GM19463 (cell line): Measurements from ENCODE around the gene FOXC1.

ENCODE experiments used
- ATAC-seq: cut with Tn5 transposase; IDR thresholded peaks from one replicate; pipeline ENCODE4 v1.9.1; 2021; ENCODE audit warnings: mild to moderate bottlenecking, moderate library complexity; ENCODE audit not compliant: unreplicated experiment

The FOXC1 gene

GRCh38 chr6:1584146-1584545, 25.6 kb upstream of the FOXC1 start:
- ATAC-seq = no peak

GRCh38 chr6:1584996-1585668, 24.6 kb upstream of the FOXC1 start:
- ATAC-seq = no peak

- ATAC-seq = no peak
Measured at GRCh38 chr6:1585669-1586049, 24.1 kb upstream of the FOXC1 start.

GRCh38 chr6:1586256-1586655, 23.5 kb upstream of the FOXC1 start:
- ATAC-seq = no peak

GRCh38 chr6:1586861-1587450, 22.8 kb upstream of the FOXC1 start:
- no peak for ATAC-seq

GRCh38 chr6:1587546-1587945, 22.2 kb upstream of the FOXC1 start:
- no peak for ATAC-seq

- no peak for ATAC-seq
Measured at GRCh38 chr6:1587977-1588376, 21.7 kb upstream of the FOXC1 start.

- no peak for ATAC-seq
Measured at GRCh38 chr6:1589208-1589607, 20.5 kb upstream of the FOXC1 start.

- no peak for ATAC-seq
Measured at GRCh38 chr6:1590580-1590979, 19.1 kb upstream of the FOXC1 start.

GRCh38 chr6:1591243-1591642, 18.5 kb upstream of the FOXC1 start:
- ATAC-seq = no peak

GRCh38 chr6:1591926-1592325, 17.8 kb upstream of the FOXC1 start:
- ATAC-seq = no peak

GRCh38 chr6:1592852-1593251, 16.9 kb upstream of the FOXC1 start:
- no peak for ATAC-seq

GRCh38 chr6:1593286-1593957, 16.3 kb upstream of the FOXC1 start:
- no peak for ATAC-seq

GRCh38 chr6:1593958-1594314, 15.8 kb upstream of the FOXC1 start:
- ATAC-seq = no peak

- no peak for ATAC-seq
Measured at GRCh38 chr6:1594445-1595200, 15.1 kb upstream of the FOXC1 start.

GRCh38 chr6:1595271-1596087, 14.2 kb upstream of the FOXC1 start:
- ATAC-seq = no peak

- peak; percentile 67 for ATAC-seq
Measured at GRCh38 chr6:1596088-1596852, 13.4 kb upstream of the FOXC1 start.

- ATAC-seq = no peak
Measured at GRCh38 chr6:1597121-1597744, 12.5 kb upstream of the FOXC1 start.

GRCh38 chr6:1597924-1598323, 11.8 kb upstream of the FOXC1 start:
- ATAC-seq = no peak

GRCh38 chr6:1598433-1598832, 11.3 kb upstream of the FOXC1 start:
- no peak for ATAC-seq
